Measurements from ENCODE around the gene FHIT.

Gene FHIT

DNA sequence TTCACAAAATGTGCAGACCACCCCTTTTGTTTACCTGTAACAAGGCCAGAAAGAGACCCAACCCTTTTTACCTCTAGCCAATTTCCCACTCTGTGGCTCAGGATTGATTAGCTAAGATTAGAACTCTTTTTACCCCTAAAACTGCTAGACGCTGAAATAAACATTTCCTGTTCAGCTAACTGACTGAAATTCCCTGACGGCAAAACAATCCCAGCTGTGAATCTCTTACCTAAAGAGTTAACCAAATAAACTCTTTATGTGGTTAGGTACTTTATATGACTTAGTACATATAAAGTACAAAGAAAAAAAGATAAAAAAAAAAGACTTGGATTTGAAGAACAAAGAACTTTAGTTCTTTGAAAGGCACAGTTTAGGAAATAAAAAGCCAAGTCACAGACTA, 988.7 kb downstream of the FHIT start:
- no peak for FAIRE-seq
- no peak for DNase-seq (ENCODE audit: insufficient read length, low spot score)
- TF ChIP-seq CTCF (IDR thresholded peaks at IDR 0.05; ENCODE audit: insufficient read depth, missing control alignments) = no peak

GRCh38 chr3:60260546-60260945, 990.7 kb downstream of the FHIT start:
- TF ChIP-seq CTCF (IDR thresholded peaks at IDR 0.05; ENCODE audit: insufficient read depth, missing control alignments) = no peak
- FAIRE-seq (no peak), DNase-seq (ENCODE audit: insufficient read length, low spot score) (no peak)

DNA sequence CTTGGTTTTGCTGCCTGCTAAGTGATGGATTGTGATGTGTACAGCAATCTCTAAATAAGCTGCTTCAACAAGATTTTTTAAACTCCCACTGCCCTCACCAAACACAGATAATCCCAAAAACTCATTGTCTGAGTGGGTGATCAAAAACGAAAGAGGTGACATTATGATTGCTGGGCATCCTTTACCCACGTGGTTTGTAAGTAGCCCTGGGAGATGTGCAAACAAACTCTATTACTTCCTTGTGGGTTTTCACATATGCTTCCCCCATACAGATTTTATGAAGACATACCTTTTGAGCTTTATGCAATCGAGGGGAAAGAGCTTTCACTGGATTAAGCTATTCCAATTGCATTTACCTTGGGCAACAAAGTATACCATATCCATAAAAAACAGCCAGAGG, 1000.4 kb downstream of the FHIT start:
- DNase-seq (ENCODE audit: insufficient read length, low spot score) (no peak), FAIRE-seq (no peak)

GRCh38 chr3:60250206-60250605, 1001.0 kb downstream of the FHIT start:
- DNase-seq (ENCODE audit: insufficient read length, low spot score) = no peak
- FAIRE-seq = no peak
- TF ChIP-seq CTCF (IDR thresholded peaks at IDR 0.05; ENCODE audit: insufficient read depth, missing control alignments) = no peak

More for the DNA sequence above, 1000.4 kb downstream of the FHIT start:
- TF ChIP-seq CTCF (IDR thresholded peaks at IDR 0.05; ENCODE audit: insufficient read depth, missing control alignments) = no peak

GRCh38 chr3:60246361-60246760, 1004.9 kb downstream of the FHIT start:
- FAIRE-seq (no peak), DNase-seq (ENCODE audit: insufficient read length, low spot score) (no peak)
- TF ChIP-seq CTCF (IDR thresholded peaks at IDR 0.05; ENCODE audit: insufficient read depth, missing control alignments) = no peak

DNA sequence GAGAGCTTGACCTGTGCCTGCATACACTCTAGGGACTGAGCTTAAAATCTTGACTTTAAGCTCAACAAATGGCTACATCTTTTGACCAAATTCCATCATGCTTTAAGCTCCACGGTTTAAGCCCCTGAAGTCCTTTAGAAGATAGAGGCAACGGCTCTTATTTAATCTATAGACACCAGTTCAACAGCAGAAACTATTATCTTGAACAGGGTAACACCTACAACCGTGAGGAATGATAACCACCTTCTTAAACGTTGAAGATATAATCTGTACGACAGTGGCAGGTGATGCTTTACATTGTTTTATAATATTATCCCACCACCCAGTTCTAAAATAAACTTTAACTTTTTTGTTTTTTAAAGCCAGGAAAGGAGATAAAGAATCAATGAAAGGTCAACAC, 1007.8 kb downstream of the FHIT start:
- no peak for TF ChIP-seq CTCF (IDR thresholded peaks at IDR 0.05; ENCODE audit: insufficient read depth, missing control alignments)
- DNase-seq (ENCODE audit: insufficient read length, low spot score) (no peak), FAIRE-seq (no peak)

- no peak for TF ChIP-seq CTCF (IDR thresholded peaks at IDR 0.05; ENCODE audit: insufficient read depth, missing control alignments)
- FAIRE-seq = no peak
- no peak for DNase-seq (ENCODE audit: insufficient read length, low spot score)
Observed at GRCh38 chr3:60240492-60240891, 1010.8 kb downstream of the FHIT start.

Measured in D721Med (cell line).